Astrocyte of the cerebellum (primary cell): ENCODE data around the gene PCIF1.
"Not testable (repeated sequence)": the region's sequence is repeated elsewhere in the genome, so short reads cannot be mapped to it uniquely, and the experiment has no call there.

Experiments
- DNase-seq: peaks from one replicate; pipeline ENCODE4 v3.0.0-alpha.2; 2011; ENCODE audit warnings: low read depth
- H3K4me3 ChIP-seq: 2 replicates; pipeline ENCODE4 v1.5.1; 2011; ENCODE audit warnings: mild to moderate bottlenecking, low read depth, low read length, moderate library complexity
- CTCF ChIP-seq: IDR thresholded peaks from 2 replicates; pipeline ENCODE4 v1.5.1; 2012; ENCODE audit warnings: low read length, low read depth, moderate library complexity, mild to moderate bottlenecking; ENCODE audit errors: missing control alignments
- in situ Hi-C: cut with HindIII; loops from 2 replicates; pipeline ENCODE4 v1.10.0; 2017; ENCODE audit warnings: low sequenced_read_pairs

PCIF1 gene

GRCh38 chr20:45897289-45897688 is 37.2 kb upstream of the PCIF1 start:
- H3K4me3 ChIP-seq: no peak overlapping the region
- no peak for DNase-seq
- no peak for TF ChIP-seq CTCF
- in situ Hi-C loops: no loop called here

GRCh38 chr20:45897692-45898091 is 36.8 kb upstream of the PCIF1 start:
- no peak for DNase-seq
- in situ Hi-C loops: no loop called here
- no peak for TF ChIP-seq CTCF
- H3K4me3 ChIP-seq: no peak overlapping the region

GRCh38 chr20:45898285-45898684 is 36.2 kb upstream of the PCIF1 start:
- no peak for DNase-seq
- no peak overlapping the region for H3K4me3 ChIP-seq
- TF ChIP-seq CTCF: no peak
- in situ Hi-C loops: no loop called here

- in situ Hi-C loops: no loop called here
- TF ChIP-seq CTCF: no peak
- no peak overlapping the region for H3K4me3 ChIP-seq
- DNase-seq: no peak
These were observed 35.2 kb upstream of the PCIF1 start for GRCh38 chr20:45899046-45899835.

GRCh38 chr20:45901332-45901731 is 33.2 kb upstream of the PCIF1 start:
- H3K4me3 ChIP-seq, DNase-seq, in situ Hi-C loops: not testable (repeated sequence)

- DNase-seq: no peak
- H3K4me3 ChIP-seq: no peak overlapping the region
- no peak for TF ChIP-seq CTCF
- in situ Hi-C loops: no loop called here
These were observed 32.2 kb upstream of the PCIF1 start for GRCh38 chr20:45902199-45902701.
